Measurements from ENCODE around the gene RBM23.
"Not testable (repeated sequence)": the region's sequence is repeated elsewhere in the genome, so short reads cannot be mapped to it uniquely, and the experiment has no call there.

The RBM23 gene

GRCh38 chr14:22860377-22860776, 58.6 kb downstream of the RBM23 start:
- not testable (repeated sequence) for DNase-seq

GRCh38 chr14:22856428-22856827, 62.5 kb downstream of the RBM23 start:
- DNase-seq = no peak

- DNase-seq = no peak
These were observed 63.8 kb downstream of the RBM23 start for GRCh38 chr14:22854963-22855724.

- DNase-seq = not testable (repeated sequence)
These were observed 64.7 kb downstream of the RBM23 start for GRCh38 chr14:22854296-22854695.

GRCh38 chr14:22852940-22853767, 65.8 kb downstream of the RBM23 start:
- peak; percentile 86 for DNase-seq

DNA sequence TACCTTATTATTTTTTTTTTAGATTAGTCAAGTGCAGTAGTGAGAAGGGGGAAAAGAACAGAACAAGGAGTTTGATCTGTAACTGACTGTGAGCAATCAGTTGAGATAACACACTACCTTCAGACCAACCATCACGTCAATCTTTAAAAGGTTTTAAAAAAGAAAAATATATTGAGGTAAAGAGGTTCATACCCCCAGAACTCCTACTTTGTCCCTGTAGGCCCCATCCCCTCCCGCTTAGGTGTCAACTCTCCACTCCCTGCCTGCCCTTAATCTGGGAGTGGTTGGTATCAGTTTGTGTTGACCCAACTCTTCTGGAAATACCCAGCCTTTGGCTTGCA, 66.4 kb downstream of the RBM23 start:
- no peak for DNase-seq

DNA sequence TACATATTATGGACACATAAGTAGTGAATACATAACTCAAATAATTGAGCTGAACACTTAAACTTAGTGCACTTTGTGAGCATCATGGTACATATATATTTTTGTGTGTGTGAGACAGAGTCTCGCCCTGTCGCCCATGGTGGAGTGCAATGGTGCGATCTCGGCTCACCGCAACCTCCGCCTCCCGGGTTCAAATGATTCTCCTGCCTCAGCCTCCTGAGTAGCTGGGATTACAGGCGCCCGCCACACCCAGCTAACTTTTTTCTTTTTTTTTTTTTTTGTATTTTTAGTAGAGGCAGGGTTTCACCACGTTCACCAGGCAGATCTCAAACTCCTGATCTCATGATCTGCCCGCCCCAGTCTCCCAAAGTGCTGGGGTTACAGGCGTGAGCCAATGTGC, 66.8 kb downstream of the RBM23 start:
- not testable (repeated sequence) for DNase-seq

DNA sequence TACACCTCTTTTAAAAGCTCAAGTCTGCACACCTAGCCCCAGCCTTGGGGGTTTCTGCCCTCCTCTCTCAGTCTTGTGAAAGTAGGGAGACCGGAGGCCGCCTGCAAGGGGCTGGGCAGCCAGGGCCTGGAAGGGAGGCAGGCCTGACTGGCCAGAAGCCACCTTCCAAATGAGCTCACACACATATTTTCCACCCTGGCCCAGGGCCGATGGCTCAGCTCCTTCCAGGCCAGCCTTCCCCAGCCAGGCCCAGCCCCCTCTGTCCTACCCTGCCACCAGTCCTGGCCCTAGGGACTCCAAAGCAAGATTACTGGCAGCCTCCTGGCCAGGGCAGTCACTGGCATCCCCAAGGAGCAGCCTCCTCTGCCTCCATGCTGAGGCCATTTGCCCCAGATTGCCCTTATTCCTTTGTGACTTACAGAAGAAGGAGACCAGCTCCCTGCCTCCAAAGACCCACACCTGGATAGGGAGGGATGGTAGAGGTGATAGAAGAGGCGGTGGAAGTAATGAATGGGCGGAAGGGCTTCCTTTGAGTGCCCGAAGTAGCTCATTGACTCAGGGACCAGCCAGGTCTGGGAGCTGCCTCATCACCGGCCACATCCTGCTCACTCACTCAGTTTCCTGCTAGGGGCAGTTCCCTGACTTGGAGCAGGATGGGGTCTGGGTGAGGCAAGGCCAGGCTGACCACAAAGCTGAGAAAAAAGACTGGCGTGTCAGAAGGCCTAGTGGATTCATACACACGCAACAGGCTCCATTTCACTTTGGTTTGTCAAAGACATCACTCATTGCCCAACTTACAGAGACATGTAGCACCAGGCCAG, 67.8 kb downstream of the RBM23 start:
- DNase-seq = peak; percentile 53

DNA sequence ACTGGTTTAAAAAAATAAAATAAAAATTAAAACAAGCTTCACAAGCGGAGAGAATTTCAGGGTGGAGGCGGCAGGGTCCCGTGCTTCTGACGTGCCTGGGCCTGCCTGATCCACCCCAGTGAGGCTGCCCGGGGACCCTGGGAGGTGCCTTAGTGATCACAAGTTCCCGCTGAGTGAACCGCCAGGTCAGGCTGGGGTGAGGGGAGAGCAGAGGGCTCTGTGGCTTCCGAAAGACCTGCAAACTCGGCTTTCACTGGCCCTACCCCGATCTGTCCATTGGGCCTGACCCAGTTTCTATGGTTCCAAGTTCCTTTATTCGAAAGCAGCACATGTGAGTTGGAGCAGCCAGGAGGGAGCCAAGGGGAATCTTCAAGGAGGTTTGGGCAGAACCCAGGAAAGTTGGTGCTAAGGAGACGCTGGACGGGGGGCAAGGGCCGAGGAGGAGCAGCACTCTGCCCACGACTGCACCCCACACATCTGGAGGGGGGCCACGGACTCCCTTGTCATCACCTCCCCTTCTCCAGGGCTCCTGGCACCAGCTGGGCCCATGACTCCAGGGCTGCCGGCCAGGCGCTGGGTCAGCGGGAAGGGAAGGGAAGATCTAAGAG, 69.6 kb downstream of the RBM23 start:
- DNase-seq = peak; percentile 22

DNA sequence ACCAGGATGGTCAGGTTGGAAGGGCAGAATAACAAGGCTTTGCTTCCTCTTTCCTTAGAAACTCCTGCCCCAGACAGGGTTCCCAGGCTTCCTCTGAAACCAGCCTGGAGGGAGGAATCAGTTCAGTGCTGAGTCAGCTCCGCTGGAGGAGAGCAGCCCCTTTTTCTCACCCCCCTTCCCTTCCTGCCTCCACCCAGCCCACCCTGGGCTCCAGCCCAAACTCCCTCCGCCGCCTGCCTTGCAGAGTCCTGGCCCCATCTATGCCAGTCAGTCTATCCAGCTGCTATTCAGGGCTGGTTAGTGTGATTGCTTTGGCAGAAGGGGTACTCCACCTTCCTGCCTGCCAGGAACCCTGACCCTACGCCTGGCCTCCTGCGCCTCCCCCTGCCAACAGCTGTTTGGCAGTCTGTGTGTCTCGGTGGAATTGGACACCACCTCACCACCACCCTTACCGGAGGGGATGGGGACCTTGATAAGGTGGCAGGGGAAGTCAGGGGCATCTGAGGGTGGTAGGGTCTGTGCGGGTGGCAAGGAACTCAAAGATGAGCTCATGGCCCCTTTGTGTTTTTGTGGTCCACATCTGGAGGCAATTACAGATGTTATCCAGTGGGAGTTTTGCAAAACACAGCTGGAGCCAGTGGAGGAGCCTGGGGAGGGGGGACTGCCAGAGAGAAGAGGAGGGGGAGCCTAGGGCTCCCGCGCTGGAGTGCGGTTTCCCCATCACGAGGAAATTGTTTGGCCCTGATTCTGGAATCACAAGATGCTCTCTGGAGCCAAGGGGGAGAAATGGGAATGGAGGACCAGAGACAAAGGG, 70.4 kb downstream of the RBM23 start:
- DNase-seq = peak; percentile 20

- DNase-seq = no peak
These were observed 71.1 kb downstream of the RBM23 start for GRCh38 chr14:22847661-22848341.

- DNase-seq = no peak
These were observed 72.1 kb downstream of the RBM23 start for GRCh38 chr14:22846811-22847307.

- no peak for DNase-seq
These were observed 72.9 kb downstream of the RBM23 start for GRCh38 chr14:22845821-22846625.

DNA sequence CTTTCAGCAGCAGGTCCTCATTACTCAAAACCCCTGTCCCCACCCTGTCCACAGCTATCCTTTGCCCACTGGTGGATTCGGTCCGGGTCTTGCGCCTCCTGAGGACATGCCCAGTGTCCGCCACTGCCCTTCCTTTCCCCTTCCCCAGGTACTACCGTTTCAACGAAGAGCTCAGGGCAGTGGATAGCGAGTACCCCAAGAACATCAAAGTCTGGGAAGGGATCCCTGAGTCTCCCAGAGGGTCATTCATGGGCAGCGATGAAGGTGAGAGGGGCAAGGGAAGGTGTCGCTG, 73.9 kb downstream of the RBM23 start:
- DNase-seq = no peak

DNA sequence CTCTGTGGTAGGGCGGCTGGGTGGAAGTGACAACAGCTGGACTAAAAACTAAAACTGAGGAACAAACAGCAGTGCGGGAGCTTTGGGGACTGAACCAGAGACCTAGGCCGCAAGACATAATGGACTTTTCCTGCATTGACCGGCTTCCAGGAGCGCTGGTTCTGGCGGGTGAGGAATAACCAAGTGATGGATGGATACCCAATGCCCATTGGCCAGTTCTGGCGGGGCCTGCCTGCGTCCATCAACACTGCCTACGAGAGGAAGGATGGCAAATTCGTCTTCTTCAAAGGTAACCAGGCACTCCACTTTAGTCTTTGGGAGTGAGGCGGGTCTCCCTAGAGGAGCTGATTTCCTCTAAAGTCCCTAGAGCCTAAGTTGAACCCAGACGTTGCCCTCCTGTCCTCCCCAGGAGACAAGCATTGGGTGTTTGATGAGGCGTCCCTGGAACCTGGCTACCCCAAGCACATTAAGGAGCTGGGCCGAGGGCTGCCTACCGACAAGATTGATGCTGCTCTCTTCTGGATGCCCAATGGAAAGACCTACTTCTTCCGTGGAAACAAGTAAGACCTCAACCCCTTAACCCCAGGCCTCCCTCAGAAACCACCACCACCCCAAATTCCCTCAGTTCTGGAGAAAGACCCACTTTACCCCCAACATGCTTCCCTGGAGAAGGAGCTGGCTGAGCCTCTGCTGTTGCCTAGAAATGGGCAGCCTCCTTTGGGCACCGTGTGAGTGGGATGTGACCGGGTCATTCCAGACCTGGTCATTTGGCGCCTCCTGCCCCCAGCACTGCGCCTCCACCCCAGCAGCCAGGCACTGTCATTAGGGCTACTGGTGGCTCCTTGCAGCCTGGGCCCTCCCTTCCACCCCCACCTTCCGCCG, 74.5 kb downstream of the RBM23 start:
- DNase-seq = no peak
